VCaP (cell line): ENCODE results near the gene CFAP58.

ENCODE experiments used
- H3K27ac ChIP-seq: fragments of 450-650 bp; 2 replicates; pipeline ENCODE4 v1.5.1; 2017
- TF ChIP-seq, protein P1 (sequence below): fragments of 450-650 bp; conservative IDR thresholded peaks from 2 replicates; pipeline ENCODE4 v1.5.1; 2017; ENCODE audit warnings: mild to moderate bottlenecking, moderate library complexity

Gene CFAP58

DNA sequence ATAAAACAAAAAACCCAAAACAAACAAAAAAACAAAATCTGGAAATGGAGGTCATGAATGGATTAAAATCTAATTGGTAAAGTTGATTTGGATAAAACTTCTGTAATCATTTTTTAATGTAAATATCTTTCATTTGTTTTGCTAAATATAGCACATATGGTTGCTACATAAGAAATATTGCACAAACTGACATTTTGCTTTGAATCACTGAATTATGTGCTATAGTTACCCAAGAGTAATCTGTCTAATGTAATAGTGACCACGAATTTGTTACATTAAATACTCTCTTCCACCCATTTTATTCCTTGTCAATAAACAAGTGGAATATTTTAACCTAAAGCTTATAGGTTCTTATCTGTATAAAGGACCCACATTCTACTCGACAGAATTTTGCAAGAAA is 6.2 kb downstream of the CFAP58 start:
- no peak overlapping the region for H3K27ac ChIP-seq
- TF ChIP-seq, protein P1, sequence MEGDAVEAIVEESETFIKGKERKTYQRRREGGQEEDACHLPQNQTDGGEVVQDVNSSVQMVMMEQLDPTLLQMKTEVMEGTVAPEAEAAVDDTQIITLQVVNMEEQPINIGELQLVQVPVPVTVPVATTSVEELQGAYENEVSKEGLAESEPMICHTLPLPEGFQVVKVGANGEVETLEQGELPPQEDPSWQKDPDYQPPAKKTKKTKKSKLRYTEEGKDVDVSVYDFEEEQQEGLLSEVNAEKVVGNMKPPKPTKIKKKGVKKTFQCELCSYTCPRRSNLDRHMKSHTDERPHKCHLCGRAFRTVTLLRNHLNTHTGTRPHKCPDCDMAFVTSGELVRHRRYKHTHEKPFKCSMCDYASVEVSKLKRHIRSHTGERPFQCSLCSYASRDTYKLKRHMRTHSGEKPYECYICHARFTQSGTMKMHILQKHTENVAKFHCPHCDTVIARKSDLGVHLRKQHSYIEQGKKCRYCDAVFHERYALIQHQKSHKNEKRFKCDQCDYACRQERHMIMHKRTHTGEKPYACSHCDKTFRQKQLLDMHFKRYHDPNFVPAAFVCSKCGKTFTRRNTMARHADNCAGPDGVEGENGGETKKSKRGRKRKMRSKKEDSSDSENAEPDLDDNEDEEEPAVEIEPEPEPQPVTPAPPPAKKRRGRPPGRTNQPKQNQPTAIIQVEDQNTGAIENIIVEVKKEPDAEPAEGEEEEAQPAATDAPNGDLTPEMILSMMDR, result no peak

DNA sequence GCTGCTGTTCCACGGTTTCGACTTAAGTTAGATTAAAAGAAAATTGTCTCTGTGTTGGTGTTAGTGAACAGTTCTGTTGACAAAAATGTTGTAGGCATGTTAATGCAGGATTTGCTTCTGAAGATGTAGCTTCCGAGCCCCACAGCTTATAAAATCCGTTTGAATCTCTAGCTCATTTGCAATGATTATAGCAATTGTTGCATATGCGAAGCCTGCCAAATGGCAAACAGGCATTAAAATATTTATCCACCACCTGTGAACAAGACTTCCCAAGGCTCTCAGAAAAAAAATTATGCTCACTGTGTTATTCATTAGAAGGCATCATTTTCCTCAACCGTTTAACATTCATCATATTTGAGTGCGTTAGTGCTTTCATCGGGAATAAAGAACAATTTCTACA is 14.3 kb downstream of the CFAP58 start:
- H3K27ac ChIP-seq, result peak overlapping the region; percentile 2; the same call in 1 of the 2 replicates
- TF ChIP-seq, protein P1, result no peak

GRCh38 chr10:104368381-104368780 is 14.7 kb downstream of the CFAP58 start:
- TF ChIP-seq, protein P1, result no peak
- H3K27ac ChIP-seq, result peak overlapping the region; percentile 2; the same call in 1 of the 2 replicates

DNA sequence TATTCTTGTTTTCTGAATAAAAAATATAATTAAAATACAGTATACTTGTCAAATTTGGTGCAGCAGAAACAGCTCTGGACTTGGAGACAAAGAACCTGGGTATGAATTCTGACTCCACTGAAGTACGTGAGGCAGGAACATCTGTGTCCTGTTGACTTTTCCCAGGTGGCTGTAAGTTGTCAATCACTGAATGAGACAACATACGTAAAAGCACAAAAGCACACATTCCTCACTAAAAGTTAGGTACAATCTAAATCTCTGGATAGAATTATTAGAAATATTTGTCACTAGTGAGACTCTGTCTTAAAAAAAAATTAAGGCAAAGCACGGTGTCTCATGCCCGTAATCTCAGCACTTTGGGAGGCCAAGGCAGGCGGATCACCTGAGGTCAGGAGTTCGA is 18.1 kb downstream of the CFAP58 start:
- TF ChIP-seq, protein P1, result no peak
- H3K27ac ChIP-seq, result no peak overlapping the region

GRCh38 chr10:104374591-104374990 is 21.0 kb downstream of the CFAP58 start:
- TF ChIP-seq, protein P1, result no peak

GRCh38 chr10:104376784-104377300 is 23.2 kb downstream of the CFAP58 start:
- TF ChIP-seq, protein P1, result no peak
- no peak overlapping the region for H3K27ac ChIP-seq

More at GRCh38 chr10:104374591-104374990, 21.0 kb downstream of the CFAP58 start:
- H3K27ac ChIP-seq, result no peak overlapping the region

- TF ChIP-seq, protein P1, result no peak
- H3K27ac ChIP-seq, result no peak overlapping the region
These were observed 26.7 kb downstream of the CFAP58 start for GRCh38 chr10:104380336-104380735.
